Right ventricle myocardium inferior (tissue), 1 donor: ENCODE data around the gene CAMKMT. TPM values are rescaled to one million over a fixed set of nuclear protein-coding genes. Genes with fewer than 3 reads are reported as not detected.

ENCODE experiments used
- ATAC-seq: fragments of 200-7000 bp; cut with Tn5 transposase; one replicate; pipeline ENCODE4 v1.9.1; 2020; ENCODE audit warnings: mild to moderate bottlenecking, moderate library complexity
- DNase-seq: peaks from one replicate; pipeline ENCODE4 v3.0.0; 2021; ENCODE audit errors: missing footprints
- intact Hi-C: fragments of 100-400 bp; cut with DNase I; formaldehyde crosslinking; loops from one replicate; pipeline ENCODE4 v1.11.0; 2022
- total RNA-seq: library from RNA; stranded (reverse); fragmentation: NEBNext Ultra II Directional; extraction: Animal tissue kit (Norgen Biotek cat#: 25700); gene quantifications from one replicate; pipeline ENCODE4 v1.2.1, GENCODE V29; 2021
- donor health status: DM: no; HTN: yes; CAD: no; lungs with severe emphysema.

Gene CAMKMT
- total RNA-seq, 1 donor from 2014 or later: 4.6 TPM

DNA sequence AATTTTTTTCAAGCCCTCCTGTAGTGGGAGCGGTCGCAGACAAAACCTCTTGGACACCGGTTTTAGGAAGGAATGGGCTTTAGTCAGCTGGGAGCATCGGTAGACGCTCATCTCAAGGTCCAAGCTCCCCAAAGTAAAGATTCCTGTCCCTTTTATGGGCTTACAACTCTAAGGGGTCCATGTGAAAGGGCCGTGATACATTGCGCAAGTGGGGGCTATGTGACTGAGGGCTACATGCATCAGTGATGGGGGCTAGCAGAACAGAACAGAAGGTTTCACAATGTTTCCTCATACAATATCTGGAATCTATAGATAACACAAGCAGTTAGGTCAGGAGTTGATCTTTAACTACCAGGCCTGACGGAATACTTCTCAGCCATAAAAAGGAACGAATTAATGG is 62.5 kb downstream of the CAMKMT start:
- DNase-seq: no peak
- no peak for ATAC-seq
- intact Hi-C loops: no loop called here

GRCh38 chr2:44429034-44429433 is 67.3 kb downstream of the CAMKMT start:
- intact Hi-C loops: no loop called here
- no peak for ATAC-seq
- DNase-seq: no peak

- no peak for ATAC-seq
- intact Hi-C loops: no loop called here
- no peak for DNase-seq
These were observed 68.6 kb downstream of the CAMKMT start for GRCh38 chr2:44430342-44430741.

DNA sequence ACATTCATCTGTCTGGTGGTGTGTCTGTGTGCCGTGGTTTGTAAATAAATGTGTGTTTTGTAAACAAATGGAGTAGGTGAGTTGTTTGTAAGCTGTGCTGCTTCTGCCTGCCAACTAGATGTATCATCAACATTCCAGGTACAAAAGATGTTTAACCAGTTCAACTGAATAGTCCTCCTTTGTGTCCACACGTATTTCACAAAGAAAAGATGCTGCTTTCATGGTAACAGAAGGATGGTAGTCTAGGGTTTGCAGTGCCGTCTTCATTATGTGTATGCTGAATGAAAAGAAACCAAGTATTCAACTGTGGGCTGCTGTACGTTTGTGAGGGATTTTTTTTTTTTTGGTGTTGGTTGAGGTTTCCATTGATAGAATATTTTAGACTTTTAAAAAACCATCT is 72.1 kb downstream of the CAMKMT start:
- DNase-seq (no peak), ATAC-seq (no peak)
- intact Hi-C loops: no loop called here

GRCh38 chr2:44441200-44441599 is 79.5 kb downstream of the CAMKMT start:
- ATAC-seq: no peak
- no peak for DNase-seq
- intact Hi-C loops: no loop called here

DNA sequence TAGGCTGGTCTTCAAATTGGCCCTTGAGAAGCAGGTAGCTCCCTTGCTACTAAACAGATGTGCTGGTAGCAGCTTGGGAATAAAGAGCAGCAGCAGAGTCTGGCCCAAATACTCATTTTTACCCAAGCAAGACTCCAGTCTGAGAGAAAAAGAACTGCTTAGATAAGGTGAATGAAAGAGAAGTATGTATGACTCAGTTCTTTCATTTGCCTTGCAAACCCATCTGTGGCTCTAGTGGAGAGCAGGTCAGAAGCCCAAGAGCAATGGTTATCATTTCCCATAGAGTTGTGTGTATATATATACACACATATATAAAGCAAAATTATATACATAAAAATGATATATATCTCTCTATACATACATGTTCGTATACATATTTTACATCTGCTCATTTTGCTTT is 80.3 kb downstream of the CAMKMT start:
- intact Hi-C loops: no loop called here
- ATAC-seq: no peak
- no peak for DNase-seq

- no peak for DNase-seq
- intact Hi-C loops: no loop called here
- no peak for ATAC-seq
These were observed 81.8 kb downstream of the CAMKMT start for GRCh38 chr2:44443517-44443916.

GRCh38 chr2:44444881-44445280 is 83.1 kb downstream of the CAMKMT start:
- no peak for DNase-seq
- ATAC-seq: no peak
- intact Hi-C loops: no loop called here

DNA sequence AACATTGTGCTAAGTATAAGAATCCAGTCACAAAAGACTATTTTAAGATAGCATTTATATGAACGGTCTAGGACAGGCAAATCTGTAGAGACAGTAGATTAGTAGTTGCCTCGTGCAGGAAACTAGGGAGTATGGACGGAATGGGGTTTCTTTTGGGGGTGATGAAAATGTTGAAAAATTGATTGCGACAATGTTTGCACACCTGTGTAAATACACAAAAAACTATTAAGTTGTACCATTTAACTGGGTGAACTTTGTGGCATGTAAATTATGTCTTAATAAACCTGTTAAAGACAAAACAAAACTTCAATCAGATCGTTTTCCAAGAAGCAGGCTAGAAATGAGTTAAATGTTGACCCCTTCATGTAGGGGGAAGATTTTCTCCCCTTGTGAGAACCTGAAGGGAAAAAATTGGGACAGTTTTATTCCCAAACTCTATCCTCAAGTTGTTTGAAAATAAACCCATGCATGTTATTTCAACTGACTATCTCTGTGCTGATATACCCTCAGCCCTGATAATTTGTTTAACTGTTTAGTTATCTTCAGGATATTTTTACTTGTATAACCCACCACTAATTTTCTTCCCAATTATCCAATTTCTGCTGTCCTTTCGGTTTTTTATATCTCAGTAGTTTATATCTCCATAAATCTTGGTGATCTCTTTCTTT is 87.2 kb downstream of the CAMKMT start:
- no peak for DNase-seq
- no peak for ATAC-seq
- intact Hi-C loops: no loop called here

GRCh38 chr2:44450082-44450481 is 88.3 kb downstream of the CAMKMT start:
- no peak for DNase-seq
- ATAC-seq: no peak
- intact Hi-C loops: no loop called here

DNA sequence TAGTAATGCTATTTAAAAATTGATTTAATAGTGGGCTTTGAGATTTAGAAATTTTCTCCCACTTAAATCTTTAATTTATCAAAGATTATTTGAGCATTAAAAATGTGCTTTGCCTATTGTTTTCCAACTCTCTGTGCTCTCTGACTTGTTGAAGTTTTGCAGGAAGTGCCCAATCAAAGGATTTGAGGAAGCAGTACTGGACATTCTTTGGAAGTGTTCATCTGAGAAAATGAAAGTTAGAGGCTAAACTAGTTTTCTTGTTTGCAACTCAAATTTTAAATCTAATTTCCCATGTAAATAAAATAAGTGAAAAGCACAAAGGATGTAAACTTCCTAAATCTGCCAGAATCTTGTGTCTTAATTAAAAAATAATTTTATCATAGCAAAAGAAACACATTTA is 89.1 kb downstream of the CAMKMT start:
- ATAC-seq (no peak), DNase-seq (no peak)
- intact Hi-C loops: no loop called here

- no peak for DNase-seq
- ATAC-seq: no peak
- intact Hi-C loops: no loop called here
These were observed 90.4 kb downstream of the CAMKMT start for GRCh38 chr2:44452069-44452583.

DNA sequence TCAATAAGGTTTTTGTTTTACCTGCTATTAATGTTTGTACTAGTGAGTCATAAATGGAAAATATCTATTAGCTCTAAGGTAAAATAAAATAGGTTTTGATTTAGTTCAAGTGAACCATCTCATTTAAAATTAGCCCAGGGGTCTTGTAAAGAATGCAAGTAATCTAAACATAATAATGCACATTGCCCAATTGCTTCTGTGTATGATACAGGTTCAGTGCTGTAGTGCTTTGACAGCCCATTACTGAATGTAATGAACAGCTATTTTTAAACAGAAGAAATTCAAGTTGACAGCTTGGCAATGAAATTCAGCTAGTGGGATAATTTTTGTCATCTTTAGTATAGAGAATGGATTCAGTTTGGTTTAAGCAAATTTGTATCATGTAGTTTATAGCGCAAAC is 91.5 kb downstream of the CAMKMT start:
- ATAC-seq (no peak), DNase-seq (no peak)
- intact Hi-C loops: no loop called here

DNA sequence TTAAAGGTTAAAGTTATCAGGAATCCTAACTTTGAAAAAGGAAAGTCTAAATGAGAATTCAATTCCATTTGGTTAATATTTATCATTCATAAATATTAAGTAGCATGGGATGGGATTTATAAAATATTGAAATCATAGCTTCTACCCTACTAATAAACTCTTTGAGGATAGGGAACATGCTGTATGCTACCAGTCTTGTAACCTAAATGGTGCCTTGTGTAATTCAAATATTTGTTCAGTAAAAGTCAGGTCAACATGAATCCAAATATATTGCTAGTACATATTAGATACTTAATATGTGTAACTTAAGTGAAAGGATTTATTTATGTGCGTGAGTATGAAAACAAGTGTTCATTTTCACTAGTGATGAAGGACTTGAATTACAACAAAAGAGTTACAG is 94.1 kb downstream of the CAMKMT start:
- ATAC-seq (no peak), DNase-seq (no peak)
- intact Hi-C loops: no loop called here

DNA sequence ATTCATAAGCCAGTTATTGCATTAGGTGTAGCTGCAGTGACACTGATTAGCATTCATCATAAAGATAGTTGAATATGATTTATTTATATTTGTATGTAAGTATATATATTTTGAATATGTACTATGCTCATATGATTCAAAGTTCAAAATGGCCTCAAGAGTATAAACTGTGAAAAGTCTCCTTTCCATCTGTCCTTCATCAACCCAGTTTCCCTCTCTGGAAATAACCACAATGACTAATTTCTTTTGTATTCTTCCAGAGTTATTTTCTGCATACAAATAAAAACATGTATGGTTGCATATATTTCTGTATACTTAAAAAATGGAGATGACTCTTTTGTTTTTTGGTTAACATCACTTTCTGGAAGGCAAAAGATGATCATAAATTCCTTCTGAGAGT is 95.2 kb downstream of the CAMKMT start:
- intact Hi-C loops: no loop called here
- DNase-seq (no peak), ATAC-seq (no peak)

DNA sequence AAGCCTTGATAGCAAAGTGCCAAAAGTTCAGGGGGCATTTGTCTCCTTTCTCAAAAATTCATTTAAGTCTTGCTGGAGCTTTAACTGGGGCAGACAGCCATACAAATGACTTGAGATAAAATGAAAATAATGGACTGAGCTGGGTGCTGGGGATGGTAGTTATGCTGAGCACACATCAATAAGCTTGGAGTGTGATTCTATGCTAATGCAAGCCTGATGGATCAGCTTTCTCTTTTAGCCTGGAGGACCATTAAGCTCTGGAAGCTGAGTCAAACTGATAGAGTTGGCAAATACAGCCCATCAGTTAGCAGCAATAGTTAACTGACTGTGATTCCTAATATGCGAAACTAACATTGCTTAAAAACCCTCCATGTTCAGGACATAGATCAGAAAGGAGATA is 98.0 kb downstream of the CAMKMT start:
- ATAC-seq (no peak), DNase-seq (no peak)
- intact Hi-C loops: no loop called here

- ATAC-seq (no peak), DNase-seq (no peak)
- intact Hi-C loops: no loop called here
These were observed 101.4 kb downstream of the CAMKMT start for GRCh38 chr2:44462934-44463849.

GRCh38 chr2:44464437-44464836 is 102.7 kb downstream of the CAMKMT start:
- DNase-seq (no peak), ATAC-seq (no peak)
- intact Hi-C loops: no loop called here

- ATAC-seq: no peak
- intact Hi-C loops: loop anchor here (5.0 kb wide), 1 partner anchor 247 kb away; no protein-coding TSS in a partner anchor
- no peak for DNase-seq
These were observed 108.4 kb downstream of the CAMKMT start for GRCh38 chr2:44470151-44470550.
